Thyroid gland (tissue), 4 donors: ENCODE results near the gene PWP1. TPM values are rescaled to one million over a fixed set of nuclear protein-coding genes. Genes with fewer than 3 reads are reported as not detected.

ENCODE experiments used
- DNase-seq, 2 donors: peaks; one replicate each; pipeline ENCODE4 v3.0.0-alpha.2; 2019
- H3K27ac ChIP-seq, 3 donors: fragments of 200-600 bp; sonication (generic); 1 replicate in 2 of 3; 2 replicates in 1 of 3; pipeline ENCODE4 v1.5.1; 2016 to 2019; ENCODE audit warnings: mild to moderate bottlenecking in 1 of 3, moderate library complexity in 1 of 3
- H3K27me3 ChIP-seq: fragments of 200-600 bp; sonication (generic); one replicate; pipeline ENCODE4 v1.5.1; 2019
- H3K36me3 ChIP-seq, 2 donors: fragments of 200-600 bp; sonication (generic); one replicate each; pipeline ENCODE4 v1.5.1; 2016 to 2019
- H3K4me1 ChIP-seq, 2 donors: fragments of 200-600 bp; sonication (generic); one replicate each; pipeline ENCODE4 v1.5.1; 2017 to 2019
- H3K4me3 ChIP-seq, 3 donors: fragments of 200-600 bp; sonication (generic); replicated peaks in 1 of 3; 1 replicate in 2 of 3; 2 replicates in 1 of 3; pipeline ENCODE4 v1.5.1; 2016; ENCODE audit warnings: mild to moderate bottlenecking in 1 of 3
- H3K9me3 ChIP-seq: fragments of 200-600 bp; sonication (generic); one replicate; pipeline ENCODE4 v1.5.1; 2017
- CTCF ChIP-seq, 6 experiments: fragments of 200-600 bp in 3 of 6; fragments of 450-650 bp in 3 of 6; sonication (generic) in 3 of 6; IDR thresholded peaks; one replicate each; pipeline ENCODE4 v1.5.1; 2016 to 2019; ENCODE audit warnings: antibody characterized with exemption in 6 of 6, mild to moderate bottlenecking in 2 of 6, inconsistent platforms in 1 of 6, moderate library complexity in 1 of 6
- POLR2A ChIP-seq, 2 donors: fragments of 450-650 bp; IDR thresholded peaks; one replicate each; pipeline ENCODE4 v1.6.1; 2017; ENCODE audit warnings: antibody characterized with exemption in 2 of 2, mild to moderate bottlenecking in 2 of 2, moderate library complexity in 1 of 2
- WGBS, 2 donors: methylation state at CpG; one replicate each; pipeline ENCODE4 v1.1.5; 2017; 5-methylcytosine and 5-hydroxymethylcytosine counted together
- intact Hi-C: fragments of 100-400 bp; cut with DNase I; formaldehyde crosslinking; loops from one replicate; pipeline ENCODE4 v1.15.1; 2023
- total RNA-seq, 4 donors: library from RNA; depleted of rRNA; stranded (reverse); fragments of >200 nt; gene quantifications; one replicate each; pipeline ENCODE4 v1.2.3, GENCODE V29; 2016

The PWP1 gene
- total RNA-seq, 4 donors from 2014 or later: 73.4 to 90.3 (median 89.3) TPM

GRCh38 chr12:107761502-107761904 lies 75.9 kb downstream of the PWP1 start:
- H3K36me3 ChIP-seq: peaks cover 0 to 1% of the 10 kb centered on the region in 2 donors
- no peaks in the 10 kb centered on the region for H3K27me3 ChIP-seq
- no peaks in the 10 kb centered on the region for H3K9me3 ChIP-seq
- TF ChIP-seq CTCF (IDR thresholded peaks at IDR 0.05) (no peak), POLR2A (IDR thresholded peaks at IDR 0.05) (no peak)
- peak overlapping the region; percentile 14 to 81 (median 67) for H3K4me3 ChIP-seq
- H3K27ac ChIP-seq: peak overlapping the region in 2 of 3 donors; percentile 51 to 66
- intact Hi-C loops: loop anchor here (5.0 kb wide), 1 partner anchor 74 kb away; the partner anchor contains the start of gene PWP1
- WGBS, 2 donors: 1 to 6% methylated on average over 12 of the region's 12 CpGs
- DNase-seq: peak in 1 of 2 donors; percentile 9
- peaks cover 19% of the 10 kb centered on the region in 2 donors for H3K4me1 ChIP-seq

Other genes starting within 250 kb of the PWP1 start
- gene PRDM4, start 75.3 kb downstream of the PWP1 start, total RNA-seq: 10 to 100 TPM; 23.7 to 38.7 (median 25.1) TPM
- gene ASCL4, start 88.9 kb downstream of the PWP1 start, total RNA-seq: not detected